HUDEP-2 (cell line): ENCODE data around the gene MYCL.
A peak's percentile ranks its signal among the peaks of the same experiment; 100 is the strongest.
"Not testable (repeated sequence)": the region's sequence is repeated elsewhere in the genome, so short reads cannot be mapped to it uniquely, and the experiment has no call there.

Experiments
- DNase-seq, 76 experiments: peaks; one replicate each; lab custom pipeline; 2025; ENCODE audit not compliant: unreplicated experiment in 76 of 76; lab: John Stamatoyannopoulos, UW

MYCL gene

DNA sequence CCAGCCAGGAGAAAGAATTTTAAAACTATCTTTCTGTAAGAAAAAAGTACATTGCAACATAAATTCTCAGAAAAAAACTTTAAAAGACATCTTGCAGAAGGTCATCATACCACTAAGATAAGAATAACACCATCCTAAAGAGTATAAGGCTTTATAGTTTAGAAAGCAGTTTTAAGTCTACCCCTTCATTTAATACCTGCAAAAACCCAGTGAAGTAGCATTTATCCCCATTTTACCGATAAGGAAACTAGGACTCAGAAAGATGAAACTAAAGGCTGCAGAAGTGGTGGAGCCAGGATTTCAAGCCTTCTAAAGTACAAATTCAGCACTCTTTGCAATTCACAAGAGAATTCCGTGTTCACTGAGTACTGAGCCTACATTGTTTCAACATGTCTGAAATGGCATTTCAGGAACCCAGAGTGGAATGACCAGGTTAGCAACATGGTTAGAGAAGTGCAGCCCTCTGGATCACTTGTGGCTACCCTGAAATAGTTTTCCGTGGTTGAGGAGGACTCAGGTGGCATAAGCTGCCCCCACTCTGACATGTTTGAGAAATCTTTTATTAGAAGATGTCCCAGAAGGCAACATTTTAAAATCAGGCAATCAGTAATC, 6.7 kb downstream of the MYCL start:
- no peak for DNase-seq

DNA sequence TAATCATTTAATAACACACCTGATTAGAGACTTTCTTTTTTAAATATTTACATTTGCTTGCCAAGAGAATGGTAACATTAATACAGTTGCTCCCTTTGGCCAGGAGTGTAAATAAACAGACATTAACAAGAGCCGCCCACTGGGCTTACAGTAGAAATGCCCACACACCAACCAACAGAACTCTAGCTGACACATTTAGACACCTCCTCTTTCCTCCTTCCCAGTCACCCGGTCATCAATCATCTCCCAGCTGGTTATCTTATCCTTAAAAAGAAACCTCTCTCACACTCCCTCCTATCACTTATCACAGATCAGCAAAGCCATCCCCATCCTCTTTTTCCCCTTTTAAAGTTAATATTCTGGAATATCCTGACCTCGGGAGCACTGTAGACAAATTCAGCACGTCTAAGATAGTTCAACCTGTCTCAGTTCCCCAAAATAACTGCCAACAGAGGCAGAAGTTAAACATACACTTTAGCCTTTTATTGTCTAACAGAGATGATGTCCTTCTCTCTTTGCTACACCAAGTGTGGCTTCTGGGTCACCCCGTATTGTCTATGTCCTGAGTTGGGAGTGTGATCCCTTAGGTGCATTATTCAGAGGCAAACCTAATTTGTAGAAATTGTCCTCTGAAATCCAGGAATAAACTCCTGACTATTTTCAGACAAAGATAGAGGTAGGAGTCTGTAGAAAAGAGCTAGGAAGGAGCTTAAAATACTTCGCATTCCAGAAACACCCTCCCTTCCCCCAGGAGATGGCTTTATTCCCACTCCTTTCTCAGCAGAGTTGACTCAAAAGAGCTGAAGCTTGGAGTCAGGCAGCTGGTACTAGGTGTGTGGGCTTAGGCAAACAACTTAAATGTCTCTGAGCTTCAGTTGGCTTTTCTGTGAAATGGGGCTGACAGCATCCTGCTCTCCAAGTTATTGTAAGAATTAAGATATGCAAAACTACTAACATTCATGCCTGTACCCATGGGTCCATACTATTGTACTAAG, 8.8 kb downstream of the MYCL start:
- DNase-seq, result peak in 10 of 76 experiments; percentile 3 to 40 (median 22)

DNA sequence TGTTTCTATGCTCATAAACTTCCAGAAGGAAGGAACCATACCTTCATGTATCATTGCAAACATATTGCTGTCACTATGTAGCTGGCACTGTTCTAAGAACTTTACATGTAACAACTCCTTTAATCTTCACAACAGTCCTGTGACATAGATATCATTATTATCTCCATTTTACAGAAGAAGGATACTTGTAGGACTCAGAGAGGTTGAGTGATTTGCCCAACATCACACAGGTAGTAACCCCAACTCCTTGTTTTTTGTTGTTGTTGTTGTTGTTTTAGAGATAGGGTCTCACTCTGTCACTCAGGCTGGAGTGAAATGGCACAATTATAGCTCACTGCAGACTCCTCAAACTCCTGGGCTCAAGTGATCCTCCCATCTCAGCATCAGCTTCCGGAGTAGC, 10.8 kb downstream of the MYCL start:
- no peak for DNase-seq

DNA sequence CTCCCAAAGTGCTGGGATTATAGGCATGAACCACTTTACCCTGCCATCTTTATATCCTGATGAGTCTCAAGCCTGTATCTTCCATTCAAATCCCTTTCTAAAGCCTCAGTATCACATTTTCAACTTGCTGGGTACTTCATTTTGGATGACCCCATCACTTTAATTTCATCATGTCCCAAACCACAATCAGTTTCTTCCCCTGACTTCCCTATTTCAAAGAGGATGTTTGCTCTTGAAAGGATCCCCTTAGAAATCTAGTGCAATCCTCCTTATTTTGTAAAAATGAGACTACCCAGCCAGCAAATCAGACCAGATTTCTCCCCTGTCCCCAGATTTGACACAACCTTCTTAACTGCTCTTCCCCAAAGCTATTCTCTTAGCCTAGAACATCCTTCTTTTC, 11.4 kb downstream of the MYCL start:
- DNase-seq, result no peak

DNA sequence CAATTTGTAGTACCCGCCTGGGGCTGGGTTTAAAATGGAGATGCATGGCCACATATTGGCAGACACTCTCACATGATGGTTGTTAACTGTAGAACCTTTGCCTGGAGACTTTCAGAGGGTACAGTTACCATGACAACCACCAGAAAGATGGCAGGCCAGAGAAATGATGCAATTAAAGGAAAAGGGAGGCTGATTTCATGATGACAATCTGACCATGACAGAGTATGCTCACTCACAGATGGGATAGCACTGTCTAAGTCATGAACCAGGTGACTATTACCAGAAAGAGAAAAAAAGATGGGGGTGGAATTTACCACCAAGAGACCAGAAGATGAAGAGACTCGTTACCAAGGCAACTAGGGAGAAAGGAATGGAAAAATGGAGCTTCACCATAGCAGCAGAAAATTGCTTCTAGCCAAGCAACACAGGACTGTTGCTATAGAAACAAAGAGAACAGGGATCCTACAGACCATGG, 14.9 kb downstream of the MYCL start:
- DNase-seq, result no peak

DNA sequence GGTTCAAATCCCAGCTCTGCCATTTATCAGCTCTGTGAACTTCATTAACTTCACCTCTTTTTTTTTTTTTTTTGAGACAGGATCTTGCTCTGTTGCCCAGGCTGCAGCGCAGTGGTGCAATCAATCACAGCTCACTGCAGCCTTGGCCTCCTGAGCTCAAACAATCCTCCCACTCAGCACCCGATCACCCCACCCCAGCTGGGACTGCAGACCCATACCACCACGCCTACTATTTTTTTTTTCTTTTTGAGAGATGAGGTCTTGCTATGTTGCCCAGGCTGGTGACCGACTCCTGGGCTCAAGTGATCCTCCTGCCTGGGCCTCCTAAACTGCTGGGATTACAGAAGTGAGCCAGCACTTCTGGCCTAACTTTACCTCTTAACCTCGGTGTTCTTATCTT, 16.2 kb downstream of the MYCL start:
- DNase-seq, result no peak

DNA sequence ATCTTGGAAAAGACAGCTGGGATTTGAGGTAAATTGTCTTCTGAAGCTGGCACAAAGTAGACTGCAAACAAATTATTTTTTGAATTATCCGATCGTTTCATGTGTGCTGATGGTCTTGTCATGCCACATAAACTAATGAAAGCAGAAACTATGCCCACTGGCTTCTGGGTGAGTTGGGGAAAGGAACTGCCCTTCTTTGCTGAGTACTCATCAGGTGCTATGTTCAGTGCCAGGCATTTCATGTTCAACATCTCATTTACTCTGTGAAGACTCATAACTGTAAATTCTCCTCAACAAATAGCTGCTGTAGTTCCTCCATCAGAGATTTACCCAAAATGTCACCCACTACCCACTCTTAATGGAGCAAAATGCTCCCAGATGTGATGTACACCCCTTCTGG, 19.6 kb downstream of the MYCL start:
- DNase-seq, result peak in 1 of 76 experiments; percentile 7

DNA sequence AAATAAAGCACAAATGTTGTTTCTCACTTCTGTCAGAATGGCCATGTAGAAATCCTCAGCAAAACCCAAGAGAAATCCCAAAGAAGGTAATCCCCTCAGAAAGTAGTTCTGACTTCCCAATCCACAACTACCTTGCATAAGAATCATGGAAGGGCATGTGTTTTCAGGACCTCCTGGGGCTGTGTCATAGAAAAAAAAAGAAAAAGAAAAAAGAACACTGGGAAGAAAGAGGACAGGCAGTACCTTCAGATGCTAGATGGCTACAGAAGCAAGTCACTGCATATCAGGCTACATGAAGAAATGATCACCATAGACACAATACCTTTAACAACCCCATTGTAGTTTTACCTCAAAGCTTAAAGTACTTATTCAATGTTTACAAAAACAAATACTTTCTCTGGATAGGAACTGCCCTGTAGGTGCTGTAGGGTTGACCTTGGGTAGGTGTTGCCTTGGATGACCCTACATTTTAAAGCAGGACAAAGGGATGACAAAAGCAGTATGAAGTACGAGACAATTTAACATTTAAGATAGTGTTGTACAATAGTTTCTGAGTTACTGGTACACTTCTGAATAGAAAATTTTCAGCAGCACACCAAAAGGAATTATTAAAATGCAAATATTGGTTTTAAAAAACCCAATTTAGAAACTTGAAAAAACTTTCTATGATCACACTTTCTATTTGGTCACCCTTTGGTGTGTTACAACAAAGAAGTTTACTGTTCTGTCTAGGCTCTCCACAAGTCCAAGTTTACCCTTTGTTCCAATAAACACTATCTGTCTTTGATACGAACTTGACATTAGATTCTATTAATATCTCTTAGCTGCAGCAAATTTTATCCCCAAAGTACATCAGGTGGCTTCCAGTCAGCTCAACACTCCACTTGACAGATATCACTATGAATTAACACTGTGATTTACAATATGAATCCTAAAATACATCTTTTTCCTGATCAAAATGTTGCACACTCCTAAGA, 23.4 kb downstream of the MYCL start:
- DNase-seq, result no peak

DNA sequence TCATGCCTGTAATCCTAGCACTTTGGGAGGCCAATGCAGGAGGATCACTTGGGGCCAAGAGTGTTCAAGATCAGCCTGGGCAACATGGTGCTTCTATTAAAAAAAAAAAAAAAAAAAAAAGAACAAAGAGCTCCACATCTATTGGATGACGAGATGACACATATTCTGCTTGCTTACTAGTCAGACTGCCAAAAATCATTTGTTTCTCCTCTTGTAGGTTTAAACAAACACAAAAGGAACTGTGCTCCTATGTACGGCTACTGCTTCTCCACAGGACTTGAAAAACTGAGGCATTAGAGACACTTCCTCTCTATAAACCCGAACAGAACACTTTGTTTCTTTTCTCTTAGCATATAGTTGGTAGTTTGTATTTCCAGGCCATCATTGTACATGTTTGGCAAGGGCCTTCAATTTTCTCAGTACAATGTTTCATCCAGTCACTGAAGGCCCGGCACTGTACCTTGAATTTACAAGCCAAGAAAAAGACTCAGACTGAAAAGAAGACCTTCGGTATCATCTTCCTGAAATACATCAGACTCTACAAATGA, 24.4 kb downstream of the MYCL start:
- DNase-seq, result no peak

DNA sequence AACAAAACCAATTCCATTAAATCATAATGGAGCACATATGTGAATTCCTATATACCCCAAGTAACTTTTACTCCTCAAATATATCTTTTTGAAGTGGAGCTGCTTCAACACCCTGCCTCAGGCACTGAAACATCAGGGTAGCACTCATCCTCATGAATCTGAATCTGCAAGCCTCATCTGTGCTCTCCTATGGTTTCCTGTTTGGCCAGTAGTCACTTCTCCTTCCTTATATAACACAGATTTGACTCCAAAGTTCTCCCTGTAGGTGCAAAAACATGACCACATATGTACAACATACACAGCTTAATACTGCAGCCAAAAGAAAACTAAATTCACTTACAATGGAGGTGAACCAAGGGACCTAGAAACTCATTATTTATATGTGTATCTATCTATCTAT, 25.6 kb downstream of the MYCL start:
- DNase-seq, result no peak

DNA sequence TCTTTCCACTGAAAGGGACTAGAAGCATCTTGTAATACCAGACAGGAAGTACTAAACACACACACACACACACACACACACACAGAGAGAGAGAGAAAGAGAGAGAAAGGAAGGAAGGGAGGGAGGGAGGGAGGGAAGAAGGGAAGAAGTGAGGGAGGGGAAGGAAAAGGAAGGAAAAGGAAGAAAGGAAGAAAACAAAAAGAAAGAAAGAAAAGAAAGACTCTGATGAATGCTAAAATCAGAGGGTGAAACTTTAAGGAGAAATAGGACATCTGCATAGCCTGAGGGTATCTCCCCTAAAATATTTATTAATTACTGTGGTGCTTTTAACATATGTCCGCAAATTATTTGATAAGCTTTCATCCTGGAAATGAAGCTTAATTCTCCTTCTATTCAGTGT, 29.0 kb downstream of the MYCL start:
- DNase-seq, result no peak

DNA sequence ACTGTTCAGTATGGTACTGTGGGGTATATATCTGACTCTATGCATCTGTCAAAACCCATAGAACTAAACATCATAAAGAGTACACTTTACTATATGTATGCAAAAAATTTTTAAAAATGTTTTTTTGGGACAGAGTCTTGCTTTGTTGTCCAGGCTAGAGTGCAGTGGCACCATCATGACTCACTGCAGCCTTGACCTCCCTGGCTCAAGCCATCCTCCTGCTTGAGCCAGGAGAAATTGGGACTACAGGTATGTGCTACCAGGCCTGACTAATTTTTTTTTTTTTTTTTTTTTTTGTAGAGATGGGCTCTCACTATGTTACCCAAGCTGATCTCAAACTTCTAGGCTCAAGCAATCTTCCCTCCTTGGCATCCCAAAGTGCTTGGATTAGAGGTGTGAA, 29.9 kb downstream of the MYCL start:
- DNase-seq, result no peak

DNA sequence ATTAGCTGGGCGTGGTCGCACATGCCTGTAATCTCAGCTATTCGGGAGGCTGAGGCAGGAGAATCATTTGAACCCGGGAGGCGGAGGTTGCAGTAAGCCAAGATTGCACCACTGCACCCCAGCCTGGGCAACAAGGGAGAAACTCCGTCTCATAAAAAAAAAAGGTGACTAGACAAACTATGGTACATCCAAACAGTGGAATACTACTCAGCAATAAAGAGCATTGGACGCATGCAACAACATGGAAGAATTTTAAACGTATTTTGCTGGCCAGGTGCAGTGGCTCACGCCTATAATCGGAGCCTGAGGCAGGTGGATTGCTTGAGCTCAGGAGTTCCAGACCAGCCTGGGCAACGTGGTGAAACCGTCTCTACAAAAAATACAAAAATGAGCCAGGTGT, 30.7 kb downstream of the MYCL start:
- DNase-seq, result not testable (repeated sequence)

DNA sequence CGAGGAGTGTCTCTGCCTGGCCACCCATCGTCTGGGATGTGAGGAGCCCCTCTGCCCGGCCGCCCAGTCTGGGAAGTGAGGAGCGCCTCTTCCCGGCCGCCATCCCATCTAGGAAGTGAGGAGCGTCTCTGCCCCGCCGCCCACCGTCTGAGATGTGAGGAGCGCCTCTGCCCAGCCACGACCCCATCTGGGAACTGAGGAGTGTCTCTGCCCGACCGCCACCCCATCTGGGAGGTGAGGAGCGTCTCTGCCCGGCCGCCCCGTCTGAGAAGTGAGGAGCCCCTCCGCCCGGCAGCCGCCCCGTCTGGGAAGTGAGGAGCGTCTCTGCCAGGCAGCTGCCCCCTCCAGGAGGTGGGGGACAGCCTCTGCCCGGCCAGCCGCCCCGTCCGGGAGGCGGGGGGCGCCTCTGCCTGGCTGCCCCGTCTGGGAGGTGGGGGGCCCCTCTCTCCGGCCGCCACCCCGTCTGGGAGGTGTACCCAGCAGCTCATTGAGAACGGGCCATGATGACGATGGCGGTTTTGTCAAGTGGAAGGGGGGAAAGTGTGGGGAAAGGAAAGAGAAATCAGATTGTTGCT, 32.1 kb downstream of the MYCL start:
- DNase-seq, result not testable (repeated sequence)

DNA sequence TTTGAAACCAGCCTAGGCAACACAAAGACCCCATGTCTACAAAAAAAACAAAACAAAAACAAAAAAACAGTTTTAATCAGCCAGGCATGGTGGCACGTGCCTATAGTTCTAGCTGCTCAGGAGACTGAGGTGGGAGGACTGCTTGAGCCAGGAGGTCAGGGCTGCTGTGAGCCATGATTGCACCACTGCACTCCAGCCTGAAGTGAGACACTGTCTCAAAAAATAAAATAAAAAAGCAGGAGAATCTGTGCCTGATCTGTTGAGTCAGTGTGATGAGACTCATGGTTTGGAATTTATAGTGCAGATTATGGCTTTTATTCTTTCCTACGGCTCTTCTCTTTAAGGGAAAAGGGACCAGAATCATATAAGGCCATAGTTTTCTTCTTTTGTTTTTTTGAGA, 35.0 kb downstream of the MYCL start:
- no peak for DNase-seq

DNA sequence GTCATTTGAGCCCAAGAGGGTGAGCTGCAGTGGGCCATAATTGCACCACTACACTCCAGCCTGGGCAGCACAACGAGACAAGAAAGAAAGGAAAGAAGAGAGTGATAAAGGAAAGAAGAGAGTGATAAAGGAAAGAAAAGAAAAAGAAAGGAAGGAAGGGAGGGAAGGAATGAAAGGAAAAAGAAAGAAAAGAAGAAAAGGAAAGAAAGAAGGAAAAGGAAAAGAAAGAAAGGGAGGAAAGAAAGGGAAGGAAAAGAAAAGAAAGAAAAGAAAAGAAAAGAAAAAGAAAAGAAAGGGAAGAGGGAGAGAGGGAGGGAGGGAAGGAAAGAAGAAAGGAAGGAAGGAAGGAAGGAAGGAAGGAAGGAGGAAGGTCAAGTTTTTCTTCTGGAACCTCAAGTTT, 36.0 kb downstream of the MYCL start:
- DNase-seq, result no peak

DNA sequence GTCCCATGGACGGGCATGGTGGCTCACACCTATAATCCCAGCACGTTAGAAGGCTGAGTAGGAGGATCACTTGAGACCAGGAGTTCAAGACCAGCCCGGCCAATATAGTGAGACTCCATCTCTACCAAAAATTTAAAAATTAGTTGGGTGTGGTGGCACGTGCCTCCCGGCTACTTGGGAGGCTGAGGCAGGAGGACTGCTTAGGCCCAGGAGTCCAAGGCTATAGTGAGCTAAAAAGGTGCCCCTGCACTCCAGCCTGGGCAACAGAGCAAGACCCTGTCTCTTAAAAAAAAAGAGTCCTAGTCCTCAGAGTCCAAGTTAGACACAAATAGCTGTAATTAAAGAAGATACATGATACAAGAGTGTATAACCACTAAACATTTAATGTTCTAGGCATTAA, 38.5 kb downstream of the MYCL start:
- no peak for DNase-seq

DNA sequence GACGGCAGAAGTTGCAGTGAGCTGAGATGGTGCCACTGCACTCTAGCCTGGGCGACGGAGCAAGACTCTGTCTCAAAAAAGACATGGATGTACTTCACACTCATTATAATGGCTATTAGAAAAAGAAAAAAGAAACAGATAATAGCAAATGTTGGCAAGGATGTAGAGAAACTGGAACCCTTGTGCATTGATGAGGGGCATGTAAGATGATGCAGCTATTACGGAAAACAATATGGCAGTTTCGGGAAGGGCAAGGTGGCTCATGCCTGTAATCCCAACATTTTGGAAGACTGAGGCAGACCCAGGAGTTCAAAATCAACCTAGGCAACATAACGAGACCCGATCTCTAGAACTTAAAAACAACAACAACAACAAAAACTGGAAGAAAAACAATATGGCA, 40.7 kb downstream of the MYCL start:
- no peak for DNase-seq

DNA sequence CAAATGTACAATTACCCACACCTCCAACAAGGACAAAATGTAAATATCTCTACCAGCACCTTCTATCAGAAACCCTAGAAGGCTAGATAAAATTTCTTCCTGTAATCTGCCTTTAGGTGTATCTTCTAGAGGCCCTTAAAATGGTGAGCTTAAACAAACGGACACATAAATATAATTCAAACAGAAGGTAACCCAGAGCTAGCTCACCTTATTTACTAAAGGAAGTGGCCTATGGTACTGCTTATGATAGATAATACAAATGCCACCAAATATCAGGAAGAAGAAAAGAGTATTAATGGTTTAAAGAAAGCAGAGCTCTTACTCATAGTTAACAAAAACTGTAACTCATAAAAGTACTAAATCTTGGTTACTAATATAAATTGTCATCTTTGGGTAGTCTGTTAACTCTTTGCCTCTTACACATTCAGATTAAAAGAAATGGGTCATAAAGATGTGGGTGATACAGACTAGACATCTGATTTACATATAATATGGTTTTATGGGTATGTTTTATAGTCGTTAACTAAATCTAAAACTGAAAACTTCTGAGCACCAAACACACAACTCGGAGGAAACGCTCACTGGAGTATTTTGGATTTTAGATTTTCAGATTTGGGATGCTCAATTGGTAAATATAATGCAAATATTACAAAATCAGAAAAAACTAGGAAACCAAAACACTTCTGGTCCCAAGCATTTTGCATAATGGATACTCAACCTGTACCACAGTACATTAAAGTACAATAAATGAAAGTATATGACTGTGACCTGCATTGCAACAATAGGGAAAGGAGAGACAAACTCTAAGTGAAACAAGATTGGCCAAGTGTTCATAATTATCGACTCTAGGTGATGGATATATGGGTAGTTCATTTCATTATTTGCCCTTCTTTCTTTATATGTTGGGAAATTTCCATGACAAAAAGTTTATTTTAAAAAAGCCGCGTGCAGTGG, 41.6 kb downstream of the MYCL start:
- no peak for DNase-seq
